PC-3 (cell line): ENCODE measurements around the gene HSD3B7. TPM values are rescaled to one million over a fixed set of nuclear protein-coding genes. Genes with fewer than 3 reads are reported as not detected.

Experiments used
- ATAC-seq: fragments of 200-7000 bp; cut with Tn5 transposase; 2 replicates; pipeline ENCODE4 v1.9.1; 2020; ENCODE audit warnings: mild to moderate bottlenecking, moderate library complexity
- BruUV-seq: library from RNA; stranded (reverse); fragments of 400-500 nt; replicated peaks from 2 replicates; lab custom pipeline; 2021; lab: Mats Ljungman, UMichigan
- CTCF ChIA-PET: fragments of 300-600 bp; sonication (Branson Sonifier 250); formaldehyde crosslinking; loops from one replicate; lab custom pipeline; 2022; ENCODE audit warnings: antibody characterized with exemption; lab: Charles Lee
- POLR2A ChIA-PET: fragments of 300-600 bp; sonication (Branson Sonifier 250); formaldehyde crosslinking; loops from one replicate; lab custom pipeline; 2022; ENCODE audit warnings: antibody characterized with exemption; ENCODE audit not compliant: unreplicated experiment; lab: Charles Lee
- DNase-seq: peaks from one replicate; pipeline ENCODE4 v3.0.0-alpha.2; 2015
- H2AFZ ChIP-seq: fragments of 300-600 bp; sonication (generic); 2 replicates; pipeline ENCODE4 v1.6.0; 2016; ENCODE audit warnings: antibody characterized with exemption, low read length
- H3F3A ChIP-seq: fragments of 300-600 bp; sonication (generic); one replicate; pipeline ENCODE4 v1.6.0; 2017; ENCODE audit warnings: antibody characterized with exemption, low read length, control low read depth, mild to moderate bottlenecking; ENCODE audit not compliant: unreplicated experiment
- H3K27ac ChIP-seq: fragments of 300-600 bp; sonication (generic); 2 replicates; pipeline ENCODE4 v1.5.1; 2016; ENCODE audit warnings: mild to moderate bottlenecking, low read length
- H3K27me3 ChIP-seq: fragments of 300-600 bp; sonication (generic); 2 replicates; pipeline ENCODE4 v1.6.1; 2016; ENCODE audit warnings: low read length, mixed read lengths
- H3K36me3 ChIP-seq: fragments of 300-600 bp; sonication (generic); 2 replicates; pipeline ENCODE4 v1.6.1; 2016; ENCODE audit warnings: low read depth, mixed run types, low read length, mixed read lengths
- H3K4me1 ChIP-seq: fragments of 300-600 bp; sonication (generic); 2 replicates; pipeline ENCODE4 v1.5.1; 2016; ENCODE audit warnings: low read length; ENCODE audit not compliant: insufficient read depth
- H3K4me2 ChIP-seq: fragments of 300-600 bp; sonication (generic); 2 replicates; pipeline ENCODE4 v1.6.0; 2016; ENCODE audit warnings: low read length
- H3K4me3 ChIP-seq: fragments of 300-600 bp; sonication (generic); 2 replicates; pipeline ENCODE4 v1.5.1; 2016; ENCODE audit warnings: mild to moderate bottlenecking, low read length, mixed read lengths
- H3K79me2 ChIP-seq: fragments of 300-600 bp; sonication (generic); 2 replicates; pipeline ENCODE4 v1.6.1; 2017; ENCODE audit warnings: low read length, mixed read lengths
- H3K9ac ChIP-seq: fragments of 300-600 bp; sonication (generic); 2 replicates; pipeline ENCODE4 v1.6.0; 2016; ENCODE audit warnings: mild to moderate bottlenecking, low read length
- H3K9me2 ChIP-seq: fragments of 300-600 bp; sonication (generic); replicated peaks from 2 replicates; pipeline ENCODE4 v1.6.1; 2016; ENCODE audit warnings: mixed run types, low read length, mixed read lengths
- H3K9me3 ChIP-seq: fragments of 300-600 bp; sonication (generic); 2 replicates; pipeline ENCODE4 v1.6.1; 2016; ENCODE audit warnings: low read length, mixed read lengths
- H4K20me1 ChIP-seq: fragments of 300-600 bp; sonication (generic); 2 replicates; pipeline ENCODE4 v1.6.1; 2016; ENCODE audit warnings: low read length, mixed read lengths
- CTCF ChIP-seq: fragments of 300-600 bp; sonication (generic); conservative IDR thresholded peaks from 2 replicates; pipeline ENCODE4 v1.5.1; 2017; ENCODE audit warnings: antibody characterized with exemption, low read depth, mild to moderate bottlenecking, low read length
- EZH2 ChIP-seq: fragments of 300-600 bp; sonication (generic); IDR thresholded peaks from one replicate; pipeline ENCODE4 v1.6.1; 2017; ENCODE audit warnings: antibody characterized with exemption, mild to moderate bottlenecking, low read length; ENCODE audit not compliant: unreplicated experiment
- EZH2phosphoT487 ChIP-seq: fragments of 300-600 bp; sonication (generic); IDR thresholded peaks from 2 replicates; pipeline ENCODE4 v1.6.1; 2018; ENCODE audit warnings: mild to moderate bottlenecking, antibody characterized with exemption, low read length, borderline replicate concordance
- intact Hi-C: fragments of 100-400 bp; cut with micrococcal nuclease; formaldehyde crosslinking; loops from 2 replicates; pipeline ENCODE4 v1.9.0; 2023
- total RNA-seq: library from RNA; depleted of rRNA; stranded (reverse); fragments of >200 nt; gene quantifications from 2 replicates; pipeline ENCODE4 v1.2.3, GENCODE V29; 2014

Gene HSD3B7
- total RNA-seq, 1 experiment from 2014 or later, result 16.3 TPM

- CTCF ChIA-PET, result no interaction called here
- no peak for ATAC-seq
- Histone ChIP-seq H3K9me3 (no peaks in the 10 kb centered on the region), H3K27ac (no peak overlapping the region), H3K4me1 (peaks cover 7% of the 10 kb centered on the region; the same call in 1 of the 2 replicates), H3K4me3 (no peak overlapping the region), H2AFZ (no peak overlapping the region), H3K36me3 (no peaks in the 10 kb centered on the region), H4K20me1 (no peaks in the 10 kb centered on the region), H3F3A (no peaks in the 10 kb centered on the region), H3K9me2 (no peaks in the 10 kb centered on the region), H3K9ac (no peak overlapping the region), H3K79me2 (no peaks in the 10 kb centered on the region), H3K4me2 (no peak overlapping the region), H3K27me3 (no peaks in the 10 kb centered on the region)
- DNase-seq, result no peak
- POLR2A ChIA-PET, result no interaction called here
- intact Hi-C loops, result no loop called here
- TF ChIP-seq EZH2 (no peak), EZH2phosphoT487 (no peak), CTCF (no peak)
- BruUV-seq, result no TSS peak
Observed at GRCh38 chr16:31005350-31006085, 20.5 kb downstream of the HSD3B7 start.

- no peak overlapping the region for H3K4me3 ChIP-seq
- no peak overlapping the region for H3K9ac ChIP-seq
- H3K27me3 ChIP-seq, result no peaks in the 10 kb centered on the region
- H4K20me1 ChIP-seq, result no peaks in the 10 kb centered on the region
- ChIA-PET CTCF (no interaction called here), POLR2A (no interaction called here)
- no peaks in the 10 kb centered on the region for H3K9me2 ChIP-seq
- peaks cover 7% of the 10 kb centered on the region; the same call in 1 of the 2 replicates for H3K4me1 ChIP-seq
- TF ChIP-seq EZH2phosphoT487 (no peak), CTCF (no peak), EZH2 (no peak)
- intact Hi-C loops, result no loop called here
- ATAC-seq (no peak), DNase-seq (no peak)
- H3K36me3 ChIP-seq, result no peaks in the 10 kb centered on the region
- no TSS peak for BruUV-seq
- no peak overlapping the region for H3K27ac ChIP-seq
- no peaks in the 10 kb centered on the region for H3K79me2 ChIP-seq
- no peak overlapping the region for H3K4me2 ChIP-seq
- no peaks in the 10 kb centered on the region for H3K9me3 ChIP-seq
- H3F3A ChIP-seq, result no peaks in the 10 kb centered on the region
- H2AFZ ChIP-seq, result no peak overlapping the region
Observed at GRCh38 chr16:31006086-31006385, 21.0 kb downstream of the HSD3B7 start.

- ATAC-seq (no peak), DNase-seq (no peak)
- no peak overlapping the region for H3K4me3 ChIP-seq
- BruUV-seq, result no TSS peak
- no peaks in the 10 kb centered on the region for H3K36me3 ChIP-seq
- no peak overlapping the region for H3K27ac ChIP-seq
- TF ChIP-seq CTCF (no peak), EZH2phosphoT487 (no peak), EZH2 (no peak)
- no peaks in the 10 kb centered on the region for H3K9me3 ChIP-seq
- H3F3A ChIP-seq, result no peaks in the 10 kb centered on the region
- no peaks in the 10 kb centered on the region for H3K79me2 ChIP-seq
- H4K20me1 ChIP-seq, result no peaks in the 10 kb centered on the region
- H3K4me1 ChIP-seq, result peaks cover 7% of the 10 kb centered on the region; the same call in 1 of the 2 replicates
- no peak overlapping the region for H2AFZ ChIP-seq
- H3K9ac ChIP-seq, result no peak overlapping the region
- H3K27me3 ChIP-seq, result no peaks in the 10 kb centered on the region
- no peaks in the 10 kb centered on the region for H3K9me2 ChIP-seq
- CTCF ChIA-PET, result no interaction called here
- POLR2A ChIA-PET, result no interaction called here
- intact Hi-C loops, result no loop called here
- H3K4me2 ChIP-seq, result no peak overlapping the region
Observed at GRCh38 chr16:31006589-31006988, 21.6 kb downstream of the HSD3B7 start.
